GM15510 (cell line): ENCODE results near the gene MLIP.

Experiments
- POLR2A ChIP-seq: IDR thresholded peaks from 3 replicates; pipeline ENCODE4 v1.6.1; 2011; ENCODE audit warnings: borderline replicate concordance; ENCODE audit not compliant: insufficient read length; ENCODE audit errors: extremely low read depth

The MLIP gene

DNA sequence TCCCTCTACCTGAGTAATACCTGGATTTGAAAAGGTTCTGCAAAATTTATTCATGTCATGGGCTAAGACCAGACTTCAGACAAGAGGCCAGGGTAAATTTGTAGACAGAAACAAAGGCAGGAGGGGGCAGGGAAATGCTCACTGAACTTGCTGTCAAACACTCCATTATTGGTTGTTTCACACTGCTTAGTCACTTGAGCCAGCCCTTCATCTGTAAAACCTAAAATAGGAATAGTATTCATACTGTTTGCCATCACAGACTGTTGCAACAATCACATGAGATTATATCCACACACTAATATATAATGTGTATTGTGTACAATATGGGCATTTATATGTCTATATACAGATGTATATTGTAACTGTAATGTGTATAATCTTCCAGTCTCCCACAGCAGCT, 190.5 kb downstream of the MLIP start:
- TF ChIP-seq POLR2A: no peak

DNA sequence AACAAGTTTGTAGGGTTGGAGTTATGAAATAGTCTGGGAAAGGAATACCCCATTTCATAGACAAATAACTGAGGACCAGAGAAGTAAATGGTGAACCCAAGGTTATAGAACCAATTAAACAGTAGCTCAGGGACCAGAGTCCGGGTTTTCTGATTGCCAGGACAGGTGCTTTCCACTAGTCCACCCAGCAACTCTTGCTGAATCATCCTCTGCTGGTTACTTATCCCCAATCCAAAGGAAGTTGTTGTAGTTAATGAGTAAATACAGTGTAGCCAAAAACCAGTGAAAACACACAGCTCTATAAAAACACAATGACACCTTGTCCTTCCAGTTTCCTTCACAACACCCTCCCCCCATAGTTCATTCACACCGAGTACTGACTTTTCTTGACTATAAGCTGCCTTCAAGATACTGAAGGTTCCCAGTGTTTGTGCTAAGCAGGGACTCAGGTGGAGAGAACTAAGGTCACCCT, 196.2 kb downstream of the MLIP start:
- TF ChIP-seq POLR2A: no peak

DNA sequence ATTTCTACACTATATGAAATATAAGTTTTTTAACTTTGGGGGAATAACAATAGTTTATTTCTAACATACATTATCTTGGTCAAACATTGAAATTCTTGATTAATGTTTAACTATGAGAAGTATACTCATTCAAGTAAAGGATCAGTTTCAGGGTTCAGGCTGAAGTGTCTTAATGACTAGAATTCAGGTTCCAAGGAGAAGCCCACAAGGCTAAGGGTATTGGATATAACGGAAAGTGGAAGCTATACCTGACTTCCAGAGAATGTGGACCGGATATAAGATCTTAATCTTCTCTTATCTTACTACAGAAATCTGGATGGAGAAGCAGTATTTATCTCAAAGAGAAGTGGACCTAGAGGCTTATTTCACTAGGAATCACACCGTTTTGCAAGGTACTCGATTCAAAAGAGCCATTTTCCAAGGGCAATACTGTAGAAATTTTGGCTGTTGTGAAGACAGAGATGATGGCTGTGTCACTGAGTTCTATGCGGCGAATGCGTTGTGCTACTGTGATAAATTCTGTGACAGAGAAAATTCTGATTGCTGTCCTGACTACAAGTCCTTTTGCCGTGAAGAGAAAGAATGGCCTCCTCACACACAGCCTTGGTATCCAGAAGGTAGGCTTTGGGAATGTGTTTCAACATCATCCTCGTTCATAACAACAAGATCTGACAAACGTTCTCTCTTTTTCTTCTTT, 197.2 kb downstream of the MLIP start, which contains the start of gene TINAG:
Gene TINAG, plus strand, starts transcription at position 153 of the 697 bp plus-strand sequence. Its CDS starts 110 bp downstream, at position 263.
- TF ChIP-seq POLR2A: no peak

DNA sequence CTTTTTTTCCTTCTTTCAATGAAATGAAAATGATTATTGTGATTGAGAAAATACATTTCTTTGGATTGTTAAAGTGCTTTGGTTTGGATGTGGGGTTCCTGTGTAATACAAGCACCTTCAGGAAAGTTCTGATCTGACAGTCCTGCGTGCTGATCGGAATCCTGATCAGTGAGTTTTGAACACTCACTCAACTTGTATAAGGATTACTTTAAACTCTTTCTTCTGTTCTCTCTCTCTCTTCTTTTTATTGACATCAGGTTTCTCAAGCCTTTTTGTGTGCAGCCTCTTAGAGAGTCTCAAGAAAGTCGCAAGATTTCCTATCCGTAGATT, 197.7 kb downstream of the MLIP start:
- no peak for TF ChIP-seq POLR2A

DNA sequence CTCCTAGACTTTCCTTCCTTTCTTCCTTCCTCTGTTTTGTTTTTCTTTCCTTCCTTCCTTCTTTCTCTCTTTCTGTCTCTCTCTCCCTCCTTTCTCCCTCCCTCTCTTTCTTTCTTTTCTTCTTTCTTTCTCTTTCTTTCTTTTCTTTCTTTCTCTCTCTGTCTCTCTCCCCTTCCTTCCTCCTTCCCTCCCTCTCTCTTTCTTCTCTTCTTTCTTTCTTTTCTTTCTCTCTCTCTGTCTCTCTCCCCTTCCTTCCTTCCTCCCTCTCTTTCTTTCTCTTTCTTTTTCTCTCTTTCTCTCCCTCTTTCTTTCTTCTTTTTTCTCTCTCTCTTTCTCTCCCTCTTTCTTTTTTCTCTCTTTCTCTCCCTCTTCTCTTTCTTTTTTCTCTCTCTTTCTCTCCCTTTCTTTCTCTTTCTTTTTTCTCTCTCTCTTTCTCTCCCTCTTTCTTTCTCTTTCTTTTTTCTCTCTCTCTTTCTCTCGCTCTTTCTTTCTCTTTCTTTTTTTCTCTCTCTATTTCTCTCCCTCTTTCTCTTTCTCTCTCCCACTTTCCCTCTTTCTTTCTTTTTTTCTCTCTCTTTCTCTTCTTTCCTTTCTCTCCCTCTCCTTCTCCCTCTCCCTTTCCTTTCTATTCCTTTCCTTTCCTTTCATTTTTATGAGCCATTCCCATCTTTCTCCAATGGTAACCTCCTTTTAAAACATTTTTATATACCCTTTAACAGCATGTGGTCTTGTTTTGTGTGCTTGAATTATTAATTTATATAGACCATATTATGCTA, 199.3 kb downstream of the MLIP start:
- no peak for TF ChIP-seq POLR2A

DNA sequence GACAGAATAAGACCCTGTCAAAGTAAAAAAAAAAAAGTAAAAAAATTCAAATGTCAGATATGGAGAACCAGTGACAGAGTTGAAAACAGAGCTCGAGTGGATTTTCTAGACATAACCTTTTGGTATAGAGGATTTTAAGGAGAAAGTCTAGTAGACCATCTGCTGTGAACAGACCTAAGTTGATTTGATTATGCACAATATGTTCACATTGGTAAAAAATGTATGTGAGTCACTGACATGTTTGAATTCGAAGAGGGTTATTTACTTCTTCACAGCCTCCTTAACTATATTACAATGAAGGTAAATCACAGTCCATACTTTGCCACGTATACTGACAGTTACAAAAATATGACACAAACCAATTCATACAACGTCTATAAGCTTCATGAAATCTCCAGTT, 204.4 kb downstream of the MLIP start:
- TF ChIP-seq POLR2A: no peak
